HEK293 (cell line): ENCODE data around the gene GPI.

ENCODE experiments used
- EGR2 ChIP-seq: fragments of 450-650 bp; formaldehyde crosslinking; IDR thresholded peaks from 2 replicates; pipeline ENCODE4 v1.5.1; 2016; ENCODE audit warnings: low read depth, missing biosample characterization, missing genetic modification characterization
- YY1 ChIP-seq: fragments of 450-650 bp; formaldehyde crosslinking; IDR thresholded peaks from 2 replicates; pipeline ENCODE4 v1.5.1; 2018; ENCODE audit warnings: missing biosample characterization, missing genetic modification characterization
- ZFP37 ChIP-seq: fragments of 450-650 bp; formaldehyde crosslinking; IDR thresholded peaks from 2 replicates; pipeline ENCODE4 v1.5.1; 2016; ENCODE audit warnings: missing biosample characterization, missing genetic modification characterization
- TF ChIP-seq, protein P1 (sequence below): fragments of 450-650 bp; formaldehyde crosslinking; IDR thresholded peaks from 2 replicates; pipeline ENCODE4 v1.5.1; 2016; ENCODE audit warnings: missing biosample characterization, missing genetic modification characterization
- TF ChIP-seq, protein P2 (sequence below): fragments of 450-650 bp; formaldehyde crosslinking; IDR thresholded peaks from 2 replicates; pipeline ENCODE4 v1.5.1; 2016; ENCODE audit warnings: missing biosample characterization, missing genetic modification characterization
- TF ChIP-seq, protein P3 (sequence below): fragments of 450-650 bp; formaldehyde crosslinking; IDR thresholded peaks from 2 replicates; pipeline ENCODE4 v1.5.1; 2016; ENCODE audit warnings: missing biosample characterization, missing genetic modification characterization
- TF ChIP-seq, protein P4 (sequence below): fragments of 450-650 bp; formaldehyde crosslinking; IDR thresholded peaks from 2 replicates; pipeline ENCODE4 v1.5.1; 2016; ENCODE audit warnings: missing biosample characterization, missing genetic modification characterization

DNA sequence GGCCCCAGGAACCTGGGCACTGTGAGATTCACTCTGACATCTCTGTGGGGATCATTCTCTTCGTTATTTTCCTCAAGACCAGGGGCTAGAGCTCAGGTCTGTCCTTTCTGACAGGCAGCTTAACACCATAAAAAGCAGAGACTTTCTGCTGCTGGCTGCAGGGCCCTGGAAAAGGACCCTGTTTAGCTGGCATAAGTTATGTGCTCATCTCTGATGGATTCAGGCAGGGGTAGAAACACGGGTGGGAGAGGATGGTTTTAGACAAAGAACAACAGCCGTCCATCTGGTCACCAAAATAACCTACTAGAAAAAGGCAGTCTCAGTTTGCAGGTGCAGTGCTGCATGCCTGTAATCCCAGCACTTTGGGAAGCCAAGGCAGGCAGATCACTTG, 2.3 kb upstream of the GPI start:
- TF ChIP-seq YY1 (tag by site-specific recombination) (no peak), ZFP37 (tag by site-specific recombination) (no peak), EGR2 (tag by site-specific recombination) (no peak)
- TF ChIP-seq, protein P1, sequence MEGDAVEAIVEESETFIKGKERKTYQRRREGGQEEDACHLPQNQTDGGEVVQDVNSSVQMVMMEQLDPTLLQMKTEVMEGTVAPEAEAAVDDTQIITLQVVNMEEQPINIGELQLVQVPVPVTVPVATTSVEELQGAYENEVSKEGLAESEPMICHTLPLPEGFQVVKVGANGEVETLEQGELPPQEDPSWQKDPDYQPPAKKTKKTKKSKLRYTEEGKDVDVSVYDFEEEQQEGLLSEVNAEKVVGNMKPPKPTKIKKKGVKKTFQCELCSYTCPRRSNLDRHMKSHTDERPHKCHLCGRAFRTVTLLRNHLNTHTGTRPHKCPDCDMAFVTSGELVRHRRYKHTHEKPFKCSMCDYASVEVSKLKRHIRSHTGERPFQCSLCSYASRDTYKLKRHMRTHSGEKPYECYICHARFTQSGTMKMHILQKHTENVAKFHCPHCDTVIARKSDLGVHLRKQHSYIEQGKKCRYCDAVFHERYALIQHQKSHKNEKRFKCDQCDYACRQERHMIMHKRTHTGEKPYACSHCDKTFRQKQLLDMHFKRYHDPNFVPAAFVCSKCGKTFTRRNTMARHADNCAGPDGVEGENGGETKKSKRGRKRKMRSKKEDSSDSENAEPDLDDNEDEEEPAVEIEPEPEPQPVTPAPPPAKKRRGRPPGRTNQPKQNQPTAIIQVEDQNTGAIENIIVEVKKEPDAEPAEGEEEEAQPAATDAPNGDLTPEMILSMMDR (tag by site-specific recombination), result no peak
- TF ChIP-seq, protein P2, sequence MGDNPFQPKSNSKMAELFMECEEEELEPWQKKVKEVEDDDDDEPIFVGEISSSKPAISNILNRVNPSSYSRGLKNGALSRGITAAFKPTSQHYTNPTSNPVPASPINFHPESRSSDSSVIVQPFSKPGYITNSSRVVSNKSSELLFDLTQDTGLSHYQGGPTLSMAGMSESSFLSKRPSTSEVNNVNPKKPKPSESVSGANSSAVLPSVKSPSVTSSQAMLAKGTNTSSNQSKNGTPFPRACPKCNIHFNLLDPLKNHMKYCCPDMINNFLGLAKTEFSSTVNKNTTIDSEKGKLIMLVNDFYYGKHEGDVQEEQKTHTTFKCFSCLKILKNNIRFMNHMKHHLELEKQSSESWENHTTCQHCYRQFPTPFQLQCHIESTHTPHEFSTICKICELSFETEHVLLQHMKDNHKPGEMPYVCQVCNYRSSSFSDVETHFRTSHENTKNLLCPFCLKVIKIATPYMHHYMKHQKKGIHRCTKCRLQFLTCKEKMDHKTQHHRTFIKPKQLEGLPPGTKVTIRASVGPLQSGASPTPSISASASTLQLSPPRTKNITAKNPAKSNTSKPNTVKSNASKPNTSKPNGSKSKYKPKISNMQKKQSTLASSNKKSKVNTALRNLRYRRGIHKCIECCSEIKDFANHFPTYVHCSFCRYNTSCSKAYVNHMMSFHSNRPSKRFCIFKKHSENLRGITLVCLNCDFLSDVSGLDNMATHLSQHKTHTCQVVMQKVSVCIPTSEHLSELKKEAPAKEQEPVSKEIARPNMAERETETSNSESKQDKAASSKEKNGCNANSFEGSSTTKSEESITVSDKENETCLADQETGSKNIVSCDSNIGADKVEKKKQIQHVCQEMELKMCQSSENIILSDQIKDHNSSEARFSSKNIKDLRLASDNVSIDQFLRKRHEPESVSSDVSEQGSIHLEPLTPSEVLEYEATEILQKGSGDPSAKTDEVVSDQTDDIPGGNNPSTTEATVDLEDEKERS, result no peak
- TF ChIP-seq, protein P3, sequence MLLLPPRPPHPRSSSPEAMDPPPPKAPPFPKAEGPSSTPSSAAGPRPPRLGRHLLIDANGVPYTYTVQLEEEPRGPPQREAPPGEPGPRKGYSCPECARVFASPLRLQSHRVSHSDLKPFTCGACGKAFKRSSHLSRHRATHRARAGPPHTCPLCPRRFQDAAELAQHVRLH (tag by site-specific recombination), result no peak
- TF ChIP-seq, protein P4, sequence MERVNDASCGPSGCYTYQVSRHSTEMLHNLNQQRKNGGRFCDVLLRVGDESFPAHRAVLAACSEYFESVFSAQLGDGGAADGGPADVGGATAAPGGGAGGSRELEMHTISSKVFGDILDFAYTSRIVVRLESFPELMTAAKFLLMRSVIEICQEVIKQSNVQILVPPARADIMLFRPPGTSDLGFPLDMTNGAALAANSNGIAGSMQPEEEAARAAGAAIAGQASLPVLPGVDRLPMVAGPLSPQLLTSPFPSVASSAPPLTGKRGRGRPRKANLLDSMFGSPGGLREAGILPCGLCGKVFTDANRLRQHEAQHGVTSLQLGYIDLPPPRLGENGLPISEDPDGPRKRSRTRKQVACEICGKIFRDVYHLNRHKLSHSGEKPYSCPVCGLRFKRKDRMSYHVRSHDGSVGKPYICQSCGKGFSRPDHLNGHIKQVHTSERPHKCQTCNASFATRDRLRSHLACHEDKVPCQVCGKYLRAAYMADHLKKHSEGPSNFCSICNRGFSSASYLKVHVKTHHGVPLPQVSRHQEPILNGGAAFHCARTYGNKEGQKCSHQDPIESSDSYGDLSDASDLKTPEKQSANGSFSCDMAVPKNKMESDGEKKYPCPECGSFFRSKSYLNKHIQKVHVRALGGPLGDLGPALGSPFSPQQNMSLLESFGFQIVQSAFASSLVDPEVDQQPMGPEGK (tag by site-specific recombination), result no peak
